ENCODE measurements around the gene CA7. TPM values are rescaled to one million over a fixed set of nuclear protein-coding genes. Genes with fewer than 3 reads are reported as not detected.

The CA7 gene
- total RNA-seq, 1 donor = not detected

DNA sequence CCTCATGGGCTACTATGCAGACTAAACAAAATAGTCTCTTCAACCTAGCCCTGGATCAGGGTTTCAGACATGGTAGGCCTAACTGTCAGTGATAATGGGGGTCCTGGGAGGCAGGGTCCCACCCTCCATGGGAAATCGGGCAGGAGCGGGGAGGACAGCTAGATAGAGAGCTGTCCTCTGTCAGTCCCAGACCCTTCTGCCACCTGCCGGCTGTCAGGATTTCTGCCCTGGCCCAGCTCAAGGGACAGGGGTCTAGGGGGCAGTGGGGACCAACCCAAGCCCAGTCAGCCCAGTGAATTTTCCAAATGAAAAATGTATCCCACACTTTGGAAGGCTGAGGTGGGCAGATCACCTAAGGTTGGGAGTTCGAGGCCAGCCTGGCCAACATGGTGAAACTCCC, 5.3 kb downstream of the CA7 start:
- DNase-seq (ENCODE audit: low read depth) = no peak
- TF ChIP-seq, protein P1, sequence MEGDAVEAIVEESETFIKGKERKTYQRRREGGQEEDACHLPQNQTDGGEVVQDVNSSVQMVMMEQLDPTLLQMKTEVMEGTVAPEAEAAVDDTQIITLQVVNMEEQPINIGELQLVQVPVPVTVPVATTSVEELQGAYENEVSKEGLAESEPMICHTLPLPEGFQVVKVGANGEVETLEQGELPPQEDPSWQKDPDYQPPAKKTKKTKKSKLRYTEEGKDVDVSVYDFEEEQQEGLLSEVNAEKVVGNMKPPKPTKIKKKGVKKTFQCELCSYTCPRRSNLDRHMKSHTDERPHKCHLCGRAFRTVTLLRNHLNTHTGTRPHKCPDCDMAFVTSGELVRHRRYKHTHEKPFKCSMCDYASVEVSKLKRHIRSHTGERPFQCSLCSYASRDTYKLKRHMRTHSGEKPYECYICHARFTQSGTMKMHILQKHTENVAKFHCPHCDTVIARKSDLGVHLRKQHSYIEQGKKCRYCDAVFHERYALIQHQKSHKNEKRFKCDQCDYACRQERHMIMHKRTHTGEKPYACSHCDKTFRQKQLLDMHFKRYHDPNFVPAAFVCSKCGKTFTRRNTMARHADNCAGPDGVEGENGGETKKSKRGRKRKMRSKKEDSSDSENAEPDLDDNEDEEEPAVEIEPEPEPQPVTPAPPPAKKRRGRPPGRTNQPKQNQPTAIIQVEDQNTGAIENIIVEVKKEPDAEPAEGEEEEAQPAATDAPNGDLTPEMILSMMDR (IDR thresholded peaks at IDR 0.05; ENCODE audit: insufficient read depth, low read length) = no peak
- no peak overlapping the region for H3K4me3 ChIP-seq (ENCODE audit: low read depth, low read length)

DNA sequence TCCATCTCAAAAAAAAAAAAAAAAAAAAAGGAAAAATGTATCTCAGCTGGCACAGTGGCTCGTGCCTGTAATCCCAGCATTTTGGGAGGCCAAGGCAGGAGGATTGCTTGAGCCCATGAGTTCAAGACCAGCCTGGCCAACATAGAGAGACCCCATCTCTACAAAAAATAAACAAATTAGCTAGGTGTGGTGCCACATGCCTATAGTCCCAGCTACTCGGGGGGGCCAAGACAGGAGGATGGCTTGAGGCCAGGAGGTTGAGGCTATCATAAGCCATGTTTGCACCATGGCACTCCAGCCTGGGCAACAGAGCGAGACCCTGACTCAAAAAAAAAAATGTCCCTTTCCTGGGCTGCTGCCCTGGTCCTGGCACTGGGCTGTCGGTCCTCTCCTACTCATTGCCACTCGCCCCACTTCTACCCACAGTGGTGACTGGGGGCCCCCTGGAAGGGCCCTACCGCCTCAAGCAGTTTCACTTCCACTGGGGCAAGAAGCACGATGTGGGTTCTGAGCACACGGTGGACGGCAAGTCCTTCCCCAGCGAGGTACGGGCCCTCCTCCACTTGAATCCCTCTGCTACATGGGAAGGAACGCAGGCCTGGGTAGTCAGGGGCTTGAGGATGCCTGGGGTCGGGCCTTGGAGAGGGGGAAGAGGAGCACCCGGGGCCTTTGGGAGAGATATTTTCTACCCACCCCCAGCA, 6.1 kb downstream of the CA7 start:
- no peak overlapping the region for H3K4me3 ChIP-seq (ENCODE audit: low read depth, low read length)
- TF ChIP-seq, protein P1 (IDR thresholded peaks at IDR 0.05; ENCODE audit: insufficient read depth, low read length) = no peak
- DNase-seq (ENCODE audit: low read depth) = no peak

DNA sequence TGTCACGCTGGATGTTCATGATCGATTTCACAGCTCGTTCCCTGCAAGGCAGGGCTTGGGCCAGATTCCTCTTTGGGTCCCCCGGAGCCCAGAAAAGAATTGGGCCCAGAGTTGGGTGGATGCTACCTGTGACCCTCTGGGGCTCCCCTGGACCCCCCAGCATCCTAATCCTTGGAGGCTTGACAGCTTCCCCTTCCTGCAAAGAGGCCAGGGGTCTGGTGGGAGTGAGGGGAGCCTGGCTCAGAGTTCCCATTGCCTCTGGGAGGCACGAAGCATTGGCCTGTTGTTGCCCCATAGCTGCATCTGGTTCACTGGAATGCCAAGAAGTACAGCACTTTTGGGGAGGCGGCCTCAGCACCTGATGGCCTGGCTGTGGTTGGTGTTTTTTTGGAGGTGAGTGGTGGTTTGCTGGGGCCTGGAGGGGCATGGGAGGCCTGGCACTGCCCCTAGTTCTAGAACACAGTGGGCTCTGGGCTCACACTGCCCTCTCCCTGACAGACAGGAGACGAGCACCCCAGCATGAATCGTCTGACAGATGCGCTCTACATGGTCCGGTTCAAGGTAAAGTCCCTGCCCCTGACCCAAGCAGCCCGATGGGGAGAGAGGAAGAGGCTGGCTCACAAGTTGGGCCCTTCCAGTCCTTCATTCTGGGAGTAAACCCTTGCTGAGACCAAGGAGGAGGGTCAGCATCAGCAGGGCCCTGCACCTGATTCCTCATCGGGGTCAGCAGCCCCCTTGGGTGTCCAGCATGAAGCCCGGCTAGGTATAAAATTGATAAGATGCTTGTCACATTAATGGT, 7.2 kb downstream of the CA7 start:
- no peak overlapping the region for H3K4me3 ChIP-seq (ENCODE audit: low read depth, low read length)
- DNase-seq (ENCODE audit: low read depth) = no peak
- TF ChIP-seq, protein P1 (IDR thresholded peaks at IDR 0.05; ENCODE audit: insufficient read depth, low read length) = no peak

DNA sequence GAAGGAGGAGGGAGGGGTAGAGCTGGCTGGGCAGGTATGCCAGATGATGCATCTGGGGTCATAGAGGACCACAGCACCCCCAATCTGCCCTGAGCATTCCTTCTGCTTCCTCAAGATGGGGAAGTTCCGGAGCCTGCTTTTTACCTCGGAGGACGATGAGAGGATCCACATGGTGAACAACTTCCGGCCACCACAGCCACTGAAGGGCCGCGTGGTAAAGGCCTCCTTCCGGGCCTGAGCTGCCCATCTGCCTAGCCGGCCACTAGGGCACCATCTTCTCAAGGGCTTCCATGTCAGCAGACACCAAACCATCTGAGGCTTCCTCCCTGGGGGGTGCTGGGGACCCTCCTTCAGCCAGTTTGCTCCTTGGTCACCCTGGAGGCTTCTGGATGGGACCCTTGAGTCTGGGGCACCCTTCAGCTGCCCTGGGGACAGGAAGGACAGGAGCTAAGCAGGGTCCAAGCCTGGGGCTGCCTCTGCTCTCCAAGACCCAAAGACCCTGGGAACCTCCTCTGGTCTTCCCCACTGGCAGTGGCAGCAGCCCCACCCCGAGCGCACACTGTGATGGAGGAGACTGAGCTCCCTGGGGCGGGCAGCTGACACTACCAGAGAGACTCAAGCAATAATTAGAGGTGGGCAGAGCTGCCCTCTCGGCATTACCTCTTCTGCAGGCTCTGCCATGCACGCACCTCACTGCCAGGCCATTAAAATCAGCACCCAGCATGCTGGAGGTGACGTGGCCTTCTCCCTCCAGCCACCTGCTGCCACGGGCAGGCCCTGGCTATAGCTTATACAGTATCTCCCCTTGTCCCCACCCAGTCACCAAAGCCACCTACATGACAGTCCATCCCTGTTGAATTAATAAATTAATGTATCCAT, 9.3 kb downstream of the CA7 start:
- H3K4me3 ChIP-seq (ENCODE audit: low read depth, low read length) = no peak overlapping the region
- TF ChIP-seq, protein P1 (IDR thresholded peaks at IDR 0.05; ENCODE audit: insufficient read depth, low read length) = no peak
- DNase-seq (ENCODE audit: low read depth) = no peak

DNA sequence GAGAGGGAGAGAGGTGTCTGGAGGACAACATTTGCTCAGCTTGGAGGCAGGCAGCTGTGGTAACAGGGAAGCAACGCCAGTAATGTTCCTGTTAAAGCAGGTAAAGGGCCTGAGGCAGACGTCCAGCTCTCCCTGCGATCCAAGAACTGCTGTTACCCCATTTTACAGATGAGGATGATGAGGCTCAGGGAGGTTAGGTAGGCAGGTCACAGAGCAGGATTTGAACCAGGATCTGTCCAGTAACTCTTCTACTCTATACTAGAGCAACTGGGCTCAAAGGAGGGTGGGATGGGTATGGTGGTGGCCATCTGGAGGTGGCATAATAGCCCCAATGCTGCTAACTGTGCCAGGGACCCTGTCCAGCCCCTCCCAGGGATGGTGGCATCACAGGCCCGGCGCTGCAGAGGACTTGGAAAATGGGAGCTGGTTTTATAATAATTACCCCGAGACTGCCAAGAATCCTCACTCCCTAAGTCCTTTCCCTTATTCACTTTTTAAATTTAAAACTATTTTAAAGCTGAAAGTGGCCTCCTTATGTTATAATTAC, 12.0 kb downstream of the CA7 start:
- TF ChIP-seq, protein P1 (IDR thresholded peaks at IDR 0.05; ENCODE audit: insufficient read depth, low read length) = no peak
- H3K4me3 ChIP-seq (ENCODE audit: low read depth, low read length) = no peak overlapping the region
- no peak for DNase-seq (ENCODE audit: low read depth)

DNA sequence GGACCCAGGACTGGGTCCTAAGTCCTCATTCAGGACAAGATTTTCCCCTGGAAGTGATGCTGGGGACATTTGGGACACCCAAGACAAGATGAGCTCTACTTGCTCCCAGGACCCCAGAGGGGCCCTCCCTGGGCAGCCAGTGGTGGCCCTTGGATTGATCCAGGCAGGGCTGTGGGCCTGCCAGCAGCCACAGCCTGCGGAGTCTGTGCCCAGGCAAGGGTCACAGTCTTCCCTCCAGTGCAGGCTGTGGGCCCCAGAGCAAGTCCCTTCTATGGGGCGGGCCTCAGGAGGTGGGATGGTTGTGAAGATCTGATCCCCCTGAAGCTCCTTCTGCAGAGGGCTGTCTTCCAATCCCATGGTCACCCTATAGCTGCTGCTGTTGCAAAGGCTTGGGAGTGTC, 12.6 kb downstream of the CA7 start:
- no peak overlapping the region for H3K4me3 ChIP-seq (ENCODE audit: low read depth, low read length)
- TF ChIP-seq, protein P1 (IDR thresholded peaks at IDR 0.05; ENCODE audit: insufficient read depth, low read length) = no peak
- no peak for DNase-seq (ENCODE audit: low read depth)
